Measurements from ENCODE around the gene FCN1.

The FCN1 gene

GRCh38 chr9:134889386-134890154 is 28.1 kb downstream of the FCN1 start:
- no peak for DNase-seq

GRCh38 chr9:134888603-134889190 is 29.0 kb downstream of the FCN1 start:
- DNase-seq, result no peak

- no peak for DNase-seq
These were observed 29.8 kb downstream of the FCN1 start for GRCh38 chr9:134887686-134888602.

- DNase-seq, result no peak
These were observed 30.5 kb downstream of the FCN1 start for GRCh38 chr9:134887219-134887618.

GRCh38 chr9:134886413-134886913 is 31.2 kb downstream of the FCN1 start:
- no peak for DNase-seq

GRCh38 chr9:134885679-134886412 is 31.9 kb downstream of the FCN1 start:
- no peak for DNase-seq

GRCh38 chr9:134885001-134885678 is 32.6 kb downstream of the FCN1 start:
- DNase-seq, result no peak

- no peak for DNase-seq
These were observed 33.2 kb downstream of the FCN1 start for GRCh38 chr9:134884492-134884891.

GRCh38 chr9:134883040-134883782 is 34.5 kb downstream of the FCN1 start:
- no peak for DNase-seq

- no peak for DNase-seq
These were observed 35.4 kb downstream of the FCN1 start for GRCh38 chr9:134882204-134882785.

GRCh38 chr9:134881313-134881670 is 36.4 kb downstream of the FCN1 start:
- no peak for DNase-seq

- no peak for DNase-seq
These were observed 37.0 kb downstream of the FCN1 start, which contains the start of gene FCN2 for GRCh38 chr9:134880484-134881312. Gene FCN2, plus strand, starts transcription at chr9:134880810. Its CDS starts 12 bp downstream, at chr9:134880822.

GRCh38 chr9:134879664-134880483 is 37.8 kb downstream of the FCN1 start:
- no peak for DNase-seq

- DNase-seq, result no peak
These were observed 40.2 kb downstream of the FCN1 start for GRCh38 chr9:134877541-134877940.

- no peak for DNase-seq
These were observed 42.3 kb downstream of the FCN1 start for GRCh38 chr9:134875371-134875770.

GRCh38 chr9:134872482-134873231 is 45.1 kb downstream of the FCN1 start:
- no peak for DNase-seq

GRCh38 chr9:134871697-134872340 is 45.9 kb downstream of the FCN1 start:
- DNase-seq, result no peak

Data from fibroblast of upper back skin (primary cell).